Central memory CD8-positive, alpha-beta T cell (primary cell): ENCODE results near the gene RHO.

Source experiments
- ATAC-seq: fragments of 150-1000 bp; cut with Tn5 transposase; replicated peaks from 2 replicates; pipeline ENCODE4 v1.10.0; 2022; ENCODE audit warnings: mild to moderate bottlenecking, moderate FRiP score, moderate number of reproducible peaks; ENCODE audit not compliant: poor library complexity, severe bottlenecking; ENCODE audit errors: extremely low read depth
- DNase-seq, 2 donors: peaks; one replicate each; pipeline ENCODE4 v3.0.0; 2021; ENCODE audit warnings: low spot score in 2 of 2
- H3K27ac Mint-ChIP-seq: one replicate; pipeline ENCODE4 v1.8.0; 2022; ENCODE audit warnings: low read depth, mild to moderate bottlenecking, moderate library complexity, mixed read lengths
- H3K27me3 Mint-ChIP-seq: one replicate; pipeline ENCODE4 v1.8.0; 2022; ENCODE audit warnings: mixed read lengths
- H3K36me3 Mint-ChIP-seq: one replicate; pipeline ENCODE4 v1.8.0; 2022; ENCODE audit warnings: mild to moderate bottlenecking, moderate library complexity, mixed read lengths; ENCODE audit not compliant: insufficient read depth
- H3K4me1 Mint-ChIP-seq: one replicate; pipeline ENCODE4 v1.8.0; 2022; ENCODE audit warnings: mixed read lengths
- H3K4me3 Mint-ChIP-seq: one replicate; pipeline ENCODE4 v1.8.0; 2022; ENCODE audit warnings: mild to moderate bottlenecking, moderate library complexity, mixed read lengths
- H3K9me3 Mint-ChIP-seq: one replicate; pipeline ENCODE4 v1.8.0; 2022; ENCODE audit warnings: mixed read lengths

Gene RHO

DNA sequence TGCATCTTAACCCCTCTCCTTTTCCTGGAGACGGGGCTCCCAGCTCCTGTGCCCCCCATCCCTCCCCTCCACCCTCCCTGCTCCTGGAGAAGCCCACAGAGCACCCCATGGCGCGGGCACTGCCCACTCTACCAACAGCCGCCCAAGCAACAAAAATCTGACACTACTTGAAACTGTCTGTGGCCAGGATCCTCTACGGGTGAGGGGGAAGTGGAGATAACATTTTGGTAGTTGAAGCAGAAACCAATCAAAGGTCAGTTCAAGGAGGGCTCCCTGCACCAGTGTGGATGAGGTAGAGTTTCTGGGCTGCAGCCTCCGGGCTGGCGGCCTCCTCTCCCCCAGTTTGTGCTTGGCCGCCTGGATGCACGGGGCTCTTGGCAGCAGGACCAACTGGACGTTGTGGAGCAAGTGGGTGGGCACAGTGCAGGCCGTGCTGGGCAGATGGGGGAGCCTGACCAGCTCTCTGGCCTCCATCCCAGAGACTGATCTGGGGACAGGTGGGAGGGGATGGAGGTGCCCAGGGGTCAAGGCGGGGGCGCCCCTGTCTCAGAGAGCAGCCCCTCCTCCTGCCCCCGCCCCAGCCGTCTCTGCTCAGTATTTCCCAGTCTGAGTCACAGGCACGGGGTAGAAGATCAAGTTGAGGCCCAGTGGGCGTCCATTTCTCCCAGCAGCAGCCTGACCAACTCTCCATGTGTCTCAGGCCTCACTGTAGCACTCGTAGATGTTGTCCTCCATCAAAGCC is 27.3 kb downstream of the RHO start:
- DNase-seq (no peak), ATAC-seq (no peak)
- Mint-ChIP-seq H3K27me3 (no peaks in the 10 kb centered on the region), H3K36me3 (peaks cover 16% of the 10 kb centered on the region), H3K4me1 (peaks cover 40% of the 10 kb centered on the region), H3K9me3 (no peaks in the 10 kb centered on the region), H3K27ac (no peak overlapping the region), H3K4me3 (no peak overlapping the region)

DNA sequence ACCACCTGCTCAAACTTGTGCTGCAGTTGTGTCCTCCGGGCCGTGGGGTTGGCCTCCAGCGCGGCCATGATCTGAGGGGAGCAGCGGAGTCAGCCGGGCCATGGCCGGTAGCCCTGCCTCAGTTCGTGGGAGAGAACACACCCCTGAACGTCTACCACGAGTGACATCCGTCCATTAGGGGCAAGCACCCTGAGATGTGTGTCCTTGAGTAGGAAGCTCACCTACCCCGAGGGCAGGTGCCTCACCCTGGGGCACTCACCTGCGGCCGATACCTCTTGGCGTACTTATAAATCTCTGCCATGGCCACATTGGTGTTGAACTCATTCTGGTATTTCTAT is 27.9 kb downstream of the RHO start:
- DNase-seq (no peak), ATAC-seq (no peak)
- no peaks in the 10 kb centered on the region for H3K27me3 Mint-ChIP-seq
- no peak overlapping the region for H3K27ac Mint-ChIP-seq
- no peak overlapping the region for H3K4me3 Mint-ChIP-seq
- peaks cover 16% of the 10 kb centered on the region for H3K36me3 Mint-ChIP-seq
- no peaks in the 10 kb centered on the region for H3K9me3 Mint-ChIP-seq
- peaks cover 42% of the 10 kb centered on the region for H3K4me1 Mint-ChIP-seq

DNA sequence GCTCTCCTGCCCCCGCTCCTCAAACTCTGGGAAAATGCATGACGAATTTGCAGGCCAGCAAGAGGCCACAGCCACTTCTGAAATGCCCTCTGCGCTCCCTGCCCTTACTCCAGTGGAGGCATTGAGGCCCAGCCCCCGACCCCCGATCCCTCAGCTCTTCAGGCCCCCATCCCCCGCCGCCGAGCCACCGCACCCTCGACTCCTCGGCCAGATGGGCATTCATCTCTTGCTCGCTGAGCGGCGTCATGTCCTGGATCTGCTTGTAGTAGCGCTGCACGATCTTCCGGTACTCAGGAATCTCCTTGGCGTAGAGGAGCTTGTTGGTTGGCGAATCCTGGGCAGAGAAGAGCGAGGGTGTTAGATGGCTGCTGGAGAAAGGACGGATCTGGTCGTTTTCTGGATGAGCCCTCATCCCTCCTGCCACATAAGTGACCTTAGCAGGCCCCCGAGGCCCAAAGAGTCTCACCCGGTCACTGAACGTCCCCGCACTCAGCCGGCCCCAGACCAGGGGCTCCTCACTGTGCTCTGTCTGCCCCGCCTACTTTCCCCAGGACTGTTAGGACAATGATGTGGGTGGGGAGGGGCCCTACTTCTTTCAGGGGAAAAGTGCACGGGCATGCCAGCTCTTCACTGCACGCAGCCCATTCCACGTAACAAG is 28.6 kb downstream of the RHO start:
- H3K36me3 Mint-ChIP-seq = peaks cover 16% of the 10 kb centered on the region
- no peak overlapping the region for H3K4me3 Mint-ChIP-seq
- H3K9me3 Mint-ChIP-seq = no peaks in the 10 kb centered on the region
- H3K27ac Mint-ChIP-seq = no peak overlapping the region
- no peak for DNase-seq
- H3K27me3 Mint-ChIP-seq = no peaks in the 10 kb centered on the region
- ATAC-seq = no peak
- H3K4me1 Mint-ChIP-seq = peaks cover 42% of the 10 kb centered on the region

DNA sequence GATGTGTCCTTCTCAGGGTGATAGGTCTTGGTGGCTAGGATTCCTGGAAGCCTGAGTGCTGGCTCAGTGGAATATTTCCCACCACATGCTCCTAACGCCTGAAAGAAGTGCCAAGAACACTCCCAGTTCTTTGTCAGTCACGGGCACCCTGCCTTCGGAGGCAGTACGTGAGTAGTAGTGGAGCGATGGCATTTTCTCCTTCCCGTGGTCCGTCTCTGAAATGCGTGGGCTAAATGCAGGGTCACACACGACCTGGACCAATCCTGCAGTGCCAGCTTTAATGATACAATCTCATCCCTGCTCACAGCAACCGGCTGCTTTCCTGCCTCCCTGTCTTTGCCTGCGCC is 29.1 kb downstream of the RHO start:
- no peaks in the 10 kb centered on the region for H3K9me3 Mint-ChIP-seq
- H3K4me3 Mint-ChIP-seq = peak overlapping the region; percentile 51
- peaks cover 16% of the 10 kb centered on the region for H3K36me3 Mint-ChIP-seq
- ATAC-seq = no peak
- H3K4me1 Mint-ChIP-seq = peaks cover 40% of the 10 kb centered on the region
- H3K27me3 Mint-ChIP-seq = no peaks in the 10 kb centered on the region
- DNase-seq = no peak
- peak overlapping the region; percentile 71 for H3K27ac Mint-ChIP-seq

DNA sequence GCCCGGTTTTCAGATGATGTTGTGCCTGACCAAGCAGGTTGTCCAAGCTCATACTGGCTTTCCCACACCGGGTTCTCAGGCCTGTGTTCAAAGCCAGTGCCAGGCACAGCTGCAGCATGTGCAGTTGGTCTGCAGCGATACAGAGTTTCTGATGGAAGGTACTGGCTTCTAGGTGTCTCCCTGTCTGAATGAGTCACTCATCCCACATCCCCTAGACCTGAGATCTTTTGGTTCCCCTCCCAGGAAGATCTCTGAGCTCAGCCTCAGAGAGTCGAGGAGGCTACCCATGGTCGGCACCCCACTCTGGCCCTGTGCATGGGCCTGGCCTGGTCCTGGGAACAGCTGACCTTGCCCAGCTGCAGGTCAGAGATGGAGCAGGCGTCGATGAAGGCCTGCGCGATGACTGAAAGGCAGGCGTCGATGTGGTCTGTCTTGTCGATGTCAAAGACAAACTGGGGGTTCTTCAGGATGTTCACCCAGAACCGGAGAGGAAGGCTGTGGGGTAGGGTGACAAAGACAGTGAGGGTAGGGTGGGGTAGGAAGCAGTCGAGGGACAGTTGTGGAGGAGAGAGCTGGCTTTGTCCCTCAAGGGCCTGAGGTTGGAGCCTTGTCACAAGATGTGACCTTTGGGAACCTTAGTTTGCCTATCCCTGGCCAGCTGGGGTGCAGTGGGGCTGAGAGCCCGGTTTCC is 29.8 kb downstream of the RHO start:
- Mint-ChIP-seq H3K27ac (peak overlapping the region; percentile 71), H3K4me3 (peak overlapping the region; percentile 51), H3K4me1 (peaks cover 33% of the 10 kb centered on the region), H3K9me3 (no peaks in the 10 kb centered on the region), H3K27me3 (no peaks in the 10 kb centered on the region), H3K36me3 (peaks cover 16% of the 10 kb centered on the region)
- DNase-seq = no peak
- peak; percentile 79 for ATAC-seq

DNA sequence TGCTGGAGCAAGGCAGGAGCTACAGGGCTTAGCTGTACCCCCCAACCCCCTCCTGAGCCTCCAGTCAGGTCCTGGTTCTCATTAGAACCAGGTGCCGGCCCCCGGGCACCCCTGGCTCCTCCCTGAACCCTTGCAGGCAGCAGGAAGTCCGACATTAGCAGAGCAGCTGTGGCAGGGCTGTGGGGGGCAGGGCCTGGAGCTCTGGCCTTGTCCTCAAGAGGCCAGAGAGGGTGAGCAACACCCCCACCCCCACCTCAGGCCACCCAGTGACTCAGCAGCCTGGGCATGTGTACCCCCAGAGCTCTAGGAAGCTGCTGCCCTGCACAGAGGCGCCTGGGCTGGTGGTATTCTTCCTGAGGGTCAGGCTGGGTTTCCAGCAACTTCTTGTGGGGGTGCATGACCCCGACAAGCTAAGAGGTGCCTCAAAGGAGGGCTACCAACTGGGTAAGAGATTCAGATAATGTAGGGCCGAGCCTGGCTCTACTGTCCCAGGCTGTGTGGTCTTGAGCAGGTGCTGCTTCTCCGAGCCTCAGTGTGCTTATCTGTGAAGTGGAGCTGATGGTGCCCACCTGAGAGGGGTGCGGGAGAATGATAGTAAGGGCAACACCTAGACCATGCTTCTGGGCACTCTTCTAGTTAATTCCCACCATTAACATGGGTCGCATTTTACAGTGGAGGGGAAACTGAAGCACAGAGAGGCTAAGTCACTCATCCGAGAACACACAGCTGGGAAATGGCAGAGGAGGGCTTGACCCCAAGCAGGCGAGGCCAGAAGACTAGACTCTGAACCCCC is 30.5 kb downstream of the RHO start:
- Mint-ChIP-seq H3K27ac (peak overlapping the region; percentile 71), H3K4me3 (no peak overlapping the region), H3K4me1 (peaks cover 26% of the 10 kb centered on the region), H3K27me3 (no peaks in the 10 kb centered on the region), H3K36me3 (peaks cover 13% of the 10 kb centered on the region), H3K9me3 (no peaks in the 10 kb centered on the region)
- ATAC-seq = peak; percentile 7
- DNase-seq = no peak

DNA sequence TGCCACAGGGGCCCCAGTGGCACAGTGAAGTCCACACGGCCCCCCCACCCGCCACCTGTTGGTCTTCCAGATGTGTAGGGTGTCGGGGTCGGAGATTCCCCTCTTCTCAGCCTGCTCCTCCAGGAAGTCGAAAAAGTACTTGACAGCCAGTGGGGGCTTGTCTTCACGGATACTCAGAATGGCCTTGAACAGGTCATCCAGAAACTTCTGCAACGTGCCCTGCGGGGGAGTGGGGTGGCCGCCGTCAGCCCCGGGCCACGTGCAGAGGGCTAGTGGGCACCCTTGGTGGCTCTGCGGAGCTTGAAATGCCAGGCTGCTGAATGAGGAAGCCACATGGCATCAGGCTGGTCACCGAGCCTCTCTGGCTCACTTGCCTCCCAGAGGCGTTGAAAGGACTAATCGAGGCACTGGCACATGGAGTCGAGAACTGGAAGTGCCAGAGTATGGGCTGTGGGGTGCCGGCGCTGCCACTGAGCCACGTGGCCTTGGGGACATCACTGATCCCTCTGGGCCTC is 31.2 kb downstream of the RHO start:
- H3K27me3 Mint-ChIP-seq = no peaks in the 10 kb centered on the region
- no peak overlapping the region for H3K27ac Mint-ChIP-seq
- no peak overlapping the region for H3K4me3 Mint-ChIP-seq
- H3K9me3 Mint-ChIP-seq = no peaks in the 10 kb centered on the region
- ATAC-seq = no peak
- DNase-seq = no peak
- H3K4me1 Mint-ChIP-seq = peaks cover 19% of the 10 kb centered on the region
- H3K36me3 Mint-ChIP-seq = peaks cover 13% of the 10 kb centered on the region

DNA sequence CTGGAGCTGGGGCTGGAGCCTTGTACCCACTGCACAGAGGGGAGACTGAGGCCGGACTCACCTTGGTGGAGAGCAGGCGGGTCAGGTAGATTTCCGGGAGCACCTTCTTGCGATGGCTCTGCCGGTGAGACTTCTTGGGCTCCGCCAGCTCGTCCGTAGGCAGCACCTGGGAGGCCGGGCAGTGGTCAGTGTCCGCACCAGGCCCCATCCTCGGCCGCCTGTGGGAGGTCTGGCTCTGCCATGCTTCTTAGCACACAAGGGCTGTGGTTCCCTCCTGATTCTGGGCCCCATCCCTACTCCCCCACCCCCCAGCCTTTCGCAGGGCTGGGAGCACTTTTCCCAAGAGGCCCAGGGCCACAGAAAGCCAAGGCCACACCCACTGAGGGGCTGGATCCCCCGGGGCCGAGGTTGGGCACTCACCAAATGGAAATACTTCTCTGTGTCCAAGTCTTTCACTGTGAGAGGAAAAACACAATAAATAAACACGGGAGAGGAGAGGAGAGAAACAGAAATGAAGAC is 31.9 kb downstream of the RHO start:
- Mint-ChIP-seq H3K36me3 (peaks cover 12% of the 10 kb centered on the region), H3K4me1 (peaks cover 19% of the 10 kb centered on the region), H3K27me3 (no peaks in the 10 kb centered on the region), H3K9me3 (no peaks in the 10 kb centered on the region), H3K4me3 (no peak overlapping the region), H3K27ac (peak overlapping the region; percentile 67)
- ATAC-seq (no peak), DNase-seq (no peak)

DNA sequence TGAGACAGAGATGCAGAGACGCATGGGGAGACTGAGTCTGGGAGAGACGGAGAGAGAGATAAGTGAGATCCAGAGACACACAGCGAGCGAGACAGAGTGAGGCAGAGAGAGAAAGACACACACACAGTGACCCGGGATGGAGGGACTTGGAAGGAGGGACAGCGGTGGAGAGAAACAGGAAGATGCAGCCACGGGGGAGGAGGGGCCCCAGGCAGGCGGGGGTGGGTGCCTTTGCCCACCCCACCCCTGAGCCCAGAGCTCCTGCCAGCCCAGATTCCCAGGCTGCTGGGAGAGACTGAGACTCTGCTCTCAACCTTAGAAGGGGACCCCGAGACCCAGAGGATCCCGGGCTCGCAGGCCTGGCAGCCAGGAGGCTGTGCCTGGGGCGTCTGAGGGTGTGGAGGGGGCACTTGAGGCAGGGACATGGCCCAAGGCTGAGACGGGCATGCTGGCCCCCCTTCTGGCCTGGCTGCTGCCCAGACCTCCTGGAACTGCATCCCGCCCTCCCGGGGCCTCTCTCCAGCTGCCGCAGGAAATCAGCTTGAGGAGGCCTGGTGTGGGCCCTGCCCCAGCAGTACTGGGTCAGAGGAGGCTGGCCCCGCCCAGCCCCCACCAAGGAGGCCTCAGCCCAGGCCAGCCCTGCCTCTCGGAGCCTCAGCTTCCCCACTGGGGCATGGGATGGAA is 32.6 kb downstream of the RHO start:
- Mint-ChIP-seq H3K27me3 (no peaks in the 10 kb centered on the region), H3K4me3 (no peak overlapping the region), H3K9me3 (no peaks in the 10 kb centered on the region), H3K36me3 (peaks cover 11% of the 10 kb centered on the region), H3K27ac (peak overlapping the region; percentile 67), H3K4me1 (peaks cover 19% of the 10 kb centered on the region)
- DNase-seq (no peak), ATAC-seq (no peak)

DNA sequence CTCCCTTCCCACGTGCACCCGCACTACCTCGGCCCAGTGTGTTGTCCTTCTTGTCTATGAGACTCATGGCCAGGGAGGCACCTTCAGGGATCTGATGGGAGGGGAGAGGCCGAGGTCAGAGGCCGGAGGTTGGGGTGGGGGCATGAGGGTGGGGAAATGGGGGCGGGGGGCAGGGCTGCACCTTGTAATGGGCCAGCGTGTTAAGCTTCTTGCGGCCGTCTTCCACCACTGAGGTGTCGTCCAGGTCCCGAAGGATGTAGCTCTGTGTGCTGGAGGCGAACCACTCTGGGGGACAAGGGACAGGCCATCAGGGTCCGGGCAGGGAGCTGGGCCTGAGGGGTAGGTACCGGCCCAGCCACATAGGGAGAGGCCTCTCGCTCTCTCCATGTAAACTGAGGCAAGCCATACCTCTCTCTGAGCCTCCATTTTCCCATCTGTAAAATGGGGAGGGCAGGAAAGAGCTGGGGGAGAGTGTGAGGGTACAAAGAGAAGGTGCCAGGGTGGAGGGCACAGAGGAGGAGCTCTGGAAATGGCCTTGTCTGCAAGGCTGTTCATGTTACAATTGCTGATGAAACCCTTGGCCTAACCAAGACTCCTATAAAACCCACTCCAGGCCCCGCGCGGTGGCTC is 33.3 kb downstream of the RHO start:
- H3K27ac Mint-ChIP-seq = no peak overlapping the region

DNA sequence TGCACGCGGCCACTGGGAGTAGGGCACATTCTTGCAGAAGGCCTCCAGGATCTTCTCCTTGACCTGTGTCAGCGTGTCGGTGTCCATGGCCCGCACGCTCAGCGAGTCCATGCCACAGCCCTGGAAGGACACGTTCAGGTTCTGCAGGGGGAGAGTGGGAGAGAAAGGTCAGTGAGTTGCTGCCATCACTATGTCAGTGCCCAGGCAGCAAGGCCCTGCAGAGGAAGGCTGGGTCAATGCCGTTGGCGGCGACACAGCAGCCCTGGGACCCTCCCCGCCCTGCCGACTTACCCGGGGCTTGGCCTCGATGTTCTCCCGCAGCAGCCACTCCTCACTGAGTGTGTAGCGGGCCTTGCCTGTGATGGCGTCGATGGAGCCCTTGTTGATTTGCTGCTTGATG is 34.4 kb downstream of the RHO start:
- DNase-seq = no peak
- no peaks in the 10 kb centered on the region for H3K27me3 Mint-ChIP-seq
- H3K4me1 Mint-ChIP-seq = peaks cover 29% of the 10 kb centered on the region
- H3K9me3 Mint-ChIP-seq = no peaks in the 10 kb centered on the region
- H3K27ac Mint-ChIP-seq = no peak overlapping the region
- no peak overlapping the region for H3K4me3 Mint-ChIP-seq
- no peak for ATAC-seq
- H3K36me3 Mint-ChIP-seq = peaks cover 5% of the 10 kb centered on the region

More for the DNA sequence above, 33.3 kb downstream of the RHO start:
- H3K9me3 Mint-ChIP-seq = no peaks in the 10 kb centered on the region
- H3K27me3 Mint-ChIP-seq = no peaks in the 10 kb centered on the region
- no peak overlapping the region for H3K4me3 Mint-ChIP-seq
- H3K4me1 Mint-ChIP-seq = peaks cover 26% of the 10 kb centered on the region
- ATAC-seq (no peak), DNase-seq (no peak)
- H3K36me3 Mint-ChIP-seq = peaks cover 9% of the 10 kb centered on the region
